Activated T-cell treated with anti-CD3 and anti-CD28 coated beads, Interleukin-2, amount 50 U/mL, for 72 hours (primary cell): Measurements from ENCODE around the gene GRIA2. TPM values are rescaled to one million over a fixed set of nuclear protein-coding genes. Genes with fewer than 3 reads are reported as not detected.

Experiments
- ATAC-seq, 2 donors: fragments of 150-1000 bp; cut with Tn5 transposase; replicated peaks in 1 of 2; 2 replicates each; pipeline ENCODE4 v1.10.0; 2021; ENCODE audit warnings: moderate library complexity in 2 of 2, mild to moderate bottlenecking in 1 of 2
- DNase-seq, 2 donors: peaks; one replicate each; pipeline ENCODE4 v3.0.0; 2021 to 2022; ENCODE audit warnings: mixed read lengths in 1 of 2
- H3K27ac Mint-ChIP-seq: one replicate; pipeline ENCODE4 v1.8.0; 2022; ENCODE audit warnings: mild to moderate bottlenecking, moderate library complexity, mixed read lengths
- H3K27me3 Mint-ChIP-seq: one replicate; pipeline ENCODE4 v1.8.0; 2022; ENCODE audit warnings: low read depth, mixed read lengths
- H3K36me3 Mint-ChIP-seq, 2 donors: one replicate each; pipeline ENCODE4 v1.8.0; 2022; ENCODE audit warnings: mixed read lengths in 2 of 2, mild to moderate bottlenecking in 1 of 2; ENCODE audit not compliant: insufficient read depth in 2 of 2
- H3K4me1 Mint-ChIP-seq: one replicate; pipeline ENCODE4 v1.8.0; 2022; ENCODE audit warnings: low read depth, mixed read lengths
- H3K4me3 Mint-ChIP-seq, 2 donors: one replicate each; pipeline ENCODE4 v1.8.0; 2022; ENCODE audit warnings: mild to moderate bottlenecking in 2 of 2, mixed read lengths in 2 of 2, moderate library complexity in 2 of 2
- H3K9me3 Mint-ChIP-seq, 2 donors: one replicate each; pipeline ENCODE4 v1.8.0; 2022; ENCODE audit warnings: mixed read lengths in 2 of 2
- total RNA-seq, 2 donors: library from RNA; stranded (reverse); gene quantifications; one replicate each; pipeline ENCODE4 v1.2.3, GENCODE V29; 2022

The GRIA2 gene
- total RNA-seq, 2 donors from 2014 or later = not detected

- no peak overlapping the region for H3K4me3 Mint-ChIP-seq
- DNase-seq (no peak), ATAC-seq (no peak)
- H3K9me3 Mint-ChIP-seq = peaks cover 4 to 5% of the 10 kb centered on the region in 2 donors
- no peak overlapping the region for H3K27ac Mint-ChIP-seq
- no peaks in the 10 kb centered on the region for H3K27me3 Mint-ChIP-seq
- H3K4me1 Mint-ChIP-seq = no peaks in the 10 kb centered on the region
- H3K36me3 Mint-ChIP-seq = no peaks in the 10 kb centered on the region
These were observed 107.1 kb downstream of the GRIA2 start for GRCh38 chr4:157327666-157328065.

- H3K27ac Mint-ChIP-seq = no peak overlapping the region
- no peak overlapping the region for H3K4me3 Mint-ChIP-seq
- no peaks in the 10 kb centered on the region for H3K36me3 Mint-ChIP-seq
- DNase-seq (no peak), ATAC-seq (no peak)
- peaks cover 0 to 7% of the 10 kb centered on the region in 2 donors for H3K9me3 Mint-ChIP-seq
- H3K27me3 Mint-ChIP-seq = no peaks in the 10 kb centered on the region
- no peaks in the 10 kb centered on the region for H3K4me1 Mint-ChIP-seq
These were observed 137.4 kb downstream of the GRIA2 start for GRCh38 chr4:157357887-157358286.

- peaks cover 0 to 10% of the 10 kb centered on the region in 2 donors for H3K9me3 Mint-ChIP-seq
- H3K36me3 Mint-ChIP-seq = no peaks in the 10 kb centered on the region
- no peak overlapping the region for H3K27ac Mint-ChIP-seq
- no peaks in the 10 kb centered on the region for H3K4me1 Mint-ChIP-seq
- no peak overlapping the region for H3K4me3 Mint-ChIP-seq
- H3K27me3 Mint-ChIP-seq = no peaks in the 10 kb centered on the region
- ATAC-seq = no peak
- DNase-seq = no peak
These were observed 137.9 kb downstream of the GRIA2 start for GRCh38 chr4:157358439-157358838.

DNA sequence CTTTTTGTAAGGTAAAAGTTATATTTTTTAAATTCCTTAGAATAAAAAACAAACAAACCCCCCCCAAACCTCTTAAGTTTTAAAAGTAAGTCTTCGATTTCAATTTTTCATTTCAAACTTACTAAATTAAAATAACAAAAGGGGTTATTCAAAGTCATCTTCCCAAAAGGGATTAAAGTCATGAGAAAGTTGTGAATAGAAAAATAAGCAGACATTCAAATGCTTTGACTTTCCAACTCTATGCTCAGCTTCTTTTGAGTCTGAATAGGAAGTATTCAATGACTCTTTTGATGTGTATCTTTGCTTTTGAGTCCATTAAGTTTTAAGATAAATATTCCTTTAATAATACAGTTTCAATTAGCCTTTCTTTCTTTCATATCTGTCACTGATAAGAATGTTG, 138.3 kb downstream of the GRIA2 start:
- H3K27me3 Mint-ChIP-seq = no peaks in the 10 kb centered on the region
- H3K36me3 Mint-ChIP-seq = no peaks in the 10 kb centered on the region
- ATAC-seq (no peak), DNase-seq (no peak)
- no peaks in the 10 kb centered on the region for H3K4me1 Mint-ChIP-seq
- no peak overlapping the region for H3K4me3 Mint-ChIP-seq
- H3K27ac Mint-ChIP-seq = no peak overlapping the region
- H3K9me3 Mint-ChIP-seq = peaks cover 0 to 10% of the 10 kb centered on the region in 2 donors

- no peaks in the 10 kb centered on the region for H3K4me1 Mint-ChIP-seq
- no peak overlapping the region for H3K27ac Mint-ChIP-seq
- H3K36me3 Mint-ChIP-seq = no peaks in the 10 kb centered on the region
- DNase-seq (no peak), ATAC-seq (no peak)
- H3K4me3 Mint-ChIP-seq = no peak overlapping the region
- peaks cover 2 to 10% of the 10 kb centered on the region in 2 donors for H3K9me3 Mint-ChIP-seq
- no peaks in the 10 kb centered on the region for H3K27me3 Mint-ChIP-seq
These were observed 142.8 kb downstream of the GRIA2 start for GRCh38 chr4:157363360-157363759.

DNA sequence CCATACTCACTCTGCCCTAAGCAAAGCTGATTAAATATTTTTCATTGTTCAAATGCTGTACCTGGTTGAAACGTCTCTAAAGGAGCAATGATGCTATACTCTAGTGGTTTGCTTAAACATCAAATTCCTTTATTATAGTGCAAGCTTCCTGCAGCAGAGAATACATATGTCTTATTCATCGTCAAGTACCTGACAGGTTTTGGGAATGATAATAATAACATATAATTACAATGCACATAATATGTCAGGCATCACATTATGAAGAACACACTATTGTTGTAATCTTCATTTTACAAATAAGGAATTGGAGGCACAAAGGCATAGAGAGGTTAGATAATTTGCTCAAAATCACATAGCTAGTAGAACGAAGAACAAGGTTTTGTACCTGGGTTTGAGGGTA, 151.6 kb downstream of the GRIA2 start:
- DNase-seq (no peak), ATAC-seq (no peak)
- H3K27ac Mint-ChIP-seq = no peak overlapping the region
- H3K36me3 Mint-ChIP-seq = no peaks in the 10 kb centered on the region
- H3K27me3 Mint-ChIP-seq = no peaks in the 10 kb centered on the region
- H3K4me1 Mint-ChIP-seq = no peaks in the 10 kb centered on the region
- H3K9me3 Mint-ChIP-seq = peaks cover 4 to 5% of the 10 kb centered on the region in 2 donors
- H3K4me3 Mint-ChIP-seq = no peak overlapping the region

DNA sequence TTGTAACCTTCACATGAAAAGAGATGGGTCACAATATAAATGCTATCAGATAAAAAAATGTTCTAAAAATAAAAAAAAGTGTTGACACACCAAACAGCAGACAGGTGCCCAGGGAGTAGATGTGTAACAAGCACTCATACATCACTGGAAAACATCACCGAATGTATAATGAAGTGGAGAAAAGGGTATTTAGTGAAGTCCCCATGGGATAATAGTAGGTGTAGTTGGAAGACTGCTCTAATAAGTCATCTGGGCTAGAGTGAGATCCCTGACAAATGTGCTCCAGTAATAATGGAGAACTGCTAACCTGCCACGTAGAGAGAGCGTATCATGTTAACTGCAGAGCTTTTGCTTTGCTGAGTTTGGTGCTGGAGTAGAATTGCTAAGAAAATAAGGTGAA, 152.0 kb downstream of the GRIA2 start:
- H3K27ac Mint-ChIP-seq = no peak overlapping the region
- no peak for DNase-seq
- H3K4me3 Mint-ChIP-seq = no peak overlapping the region
- no peaks in the 10 kb centered on the region for H3K36me3 Mint-ChIP-seq
- ATAC-seq = no peak
- no peaks in the 10 kb centered on the region for H3K27me3 Mint-ChIP-seq
- no peaks in the 10 kb centered on the region for H3K4me1 Mint-ChIP-seq
- peaks cover 4 to 5% of the 10 kb centered on the region in 2 donors for H3K9me3 Mint-ChIP-seq

DNA sequence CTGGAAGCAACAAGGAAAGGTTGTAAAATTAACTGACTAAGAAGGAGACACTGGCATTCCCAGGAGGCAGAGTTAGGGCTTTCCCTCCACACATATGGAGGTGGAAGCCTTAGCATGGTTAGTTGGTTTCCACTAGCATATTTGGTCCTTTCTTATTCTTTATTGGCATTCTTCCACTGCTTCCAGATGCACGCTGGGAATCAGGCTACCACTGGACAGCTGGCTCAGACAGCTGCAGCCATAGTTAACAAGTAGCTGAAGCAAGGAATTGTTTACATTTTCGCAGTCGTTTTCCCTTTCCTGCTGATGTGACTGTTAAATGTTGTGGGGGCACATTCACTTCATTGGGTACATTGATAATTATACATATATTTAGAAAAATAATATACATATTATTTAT, 169.2 kb downstream of the GRIA2 start:
- DNase-seq = no peak
- Mint-ChIP-seq H3K4me3 (no peak overlapping the region), H3K9me3 (peaks cover 3 to 6% of the 10 kb centered on the region in 2 donors), H3K36me3 (no peaks in the 10 kb centered on the region), H3K27me3 (no peaks in the 10 kb centered on the region), H3K4me1 (no peaks in the 10 kb centered on the region), H3K27ac (no peak overlapping the region)
- no peak for ATAC-seq

DNA sequence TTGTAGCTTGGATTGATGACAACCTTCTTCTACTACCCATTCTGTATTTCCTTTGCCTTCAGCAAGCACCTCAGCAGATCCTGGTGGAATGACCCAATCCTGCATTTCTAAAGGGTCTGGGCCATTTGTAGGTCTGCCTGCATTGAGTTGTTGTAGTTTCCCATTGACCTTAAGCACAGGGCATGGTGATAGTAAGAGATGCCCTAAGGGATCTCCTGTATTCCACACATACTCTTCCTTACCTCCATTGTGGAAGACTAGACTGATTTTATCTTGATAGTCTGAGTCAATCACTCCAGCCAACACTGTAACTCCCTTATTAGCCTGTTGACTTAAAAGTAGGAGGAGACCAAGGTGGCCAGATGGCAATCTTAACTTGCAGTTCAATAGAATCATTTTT, 184.5 kb downstream of the GRIA2 start:
- Mint-ChIP-seq H3K4me3 (no peak overlapping the region), H3K4me1 (no peaks in the 10 kb centered on the region), H3K27me3 (no peaks in the 10 kb centered on the region), H3K27ac (no peak overlapping the region), H3K9me3 (peaks cover 0 to 6% of the 10 kb centered on the region in 2 donors), H3K36me3 (peaks cover 0 to 1% of the 10 kb centered on the region in 2 donors)
- ATAC-seq (no peak), DNase-seq (no peak)

Other genes with a start within 250 kb of the GRIA2 start
- gene PDGFC, start 248.9 kb upstream of the GRIA2 start, total RNA-seq = not detected
- gene GLRB, start 144.6 kb upstream of the GRIA2 start, total RNA-seq = not detected